8988T (cell line): ENCODE results near the gene TRPM2.
"Not testable (repeated sequence)": the region's sequence is repeated elsewhere in the genome, so short reads cannot be mapped to it uniquely, and the experiment has no call there.

Experiments
- DNase-seq: peaks from one replicate; pipeline ENCODE4 v3.0.0; 2011

The TRPM2 gene

GRCh38 chr21:44356160-44356559, 2.7 kb downstream of the TRPM2 start:
- DNase-seq, result no peak

DNA sequence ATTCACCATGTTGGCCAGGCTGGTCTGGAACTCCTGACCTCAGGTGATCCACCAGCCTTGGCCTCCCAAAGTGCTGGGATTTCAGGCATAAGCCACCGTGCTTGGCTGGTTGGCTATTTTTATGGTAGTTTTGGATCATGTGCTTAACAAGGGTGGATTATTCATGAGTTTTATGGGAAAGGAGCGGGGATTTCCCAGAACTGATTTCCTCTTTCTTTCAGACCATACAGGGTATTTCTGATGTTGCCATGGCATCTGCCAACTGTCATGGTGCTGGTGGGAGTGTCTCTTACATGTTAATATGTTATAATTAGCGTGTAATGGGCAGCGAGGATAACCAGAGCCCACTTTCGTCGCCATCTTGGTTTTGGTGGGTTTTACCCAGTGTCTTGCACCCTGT, 3.2 kb downstream of the TRPM2 start:
- DNase-seq, result no peak

DNA sequence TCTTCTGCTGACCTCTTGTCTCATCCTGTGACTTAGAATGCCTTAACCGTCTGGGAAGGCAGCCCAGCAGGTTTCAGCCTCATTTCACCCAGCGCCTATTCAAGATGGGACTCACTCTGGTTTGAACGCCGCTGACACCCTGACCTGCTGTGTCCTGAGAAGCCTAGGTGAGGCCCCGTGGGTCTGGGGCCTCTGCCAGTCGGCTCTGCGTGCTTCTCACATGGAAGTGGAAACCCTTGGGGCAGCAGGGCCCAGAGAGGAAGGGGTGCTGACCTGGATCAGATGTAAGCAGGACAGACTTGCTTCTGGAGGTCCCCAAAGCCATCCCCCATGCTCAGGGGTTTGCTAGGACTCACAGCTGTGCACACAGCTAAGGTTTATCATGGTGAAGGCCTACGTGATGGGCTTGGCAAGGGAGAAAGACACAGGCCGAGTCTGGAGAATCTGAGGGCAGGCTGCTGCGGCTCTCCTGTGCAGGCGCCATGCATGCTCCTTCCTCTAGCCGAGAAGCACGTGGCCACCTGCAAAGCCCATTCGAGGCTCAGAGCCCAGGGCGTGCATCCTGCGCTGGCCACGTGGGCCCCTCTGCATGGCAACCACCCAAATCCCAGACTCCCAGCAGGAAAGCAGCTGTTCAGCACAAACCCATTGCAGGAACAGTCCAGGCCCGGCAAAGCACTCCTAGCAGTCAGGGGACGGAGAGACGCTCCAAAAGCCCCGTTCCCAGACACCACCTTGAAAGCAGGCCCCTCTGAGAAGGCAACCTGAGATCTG, 3.8 kb downstream of the TRPM2 start:
- no peak for DNase-seq

DNA sequence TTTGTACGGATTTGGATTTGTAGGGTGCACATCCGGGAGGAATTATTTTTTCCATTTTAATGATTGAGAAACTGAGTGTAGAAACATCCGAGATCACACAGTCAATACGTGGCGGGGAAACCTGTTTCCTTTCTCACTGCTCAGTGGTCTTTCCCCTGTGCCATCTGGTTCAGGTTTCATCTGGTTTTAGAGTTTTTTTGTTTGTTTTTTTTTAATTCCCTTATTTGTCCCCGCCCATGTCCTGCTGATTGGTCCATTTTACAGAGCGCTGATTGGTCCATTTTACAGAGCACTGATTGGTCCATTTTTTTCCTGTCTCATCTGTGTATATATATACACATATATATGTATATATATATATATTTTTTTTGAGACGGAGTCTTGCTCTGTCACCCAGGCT, 6.0 kb downstream of the TRPM2 start:
- DNase-seq, result no peak

GRCh38 chr21:44360159-44360558, 6.7 kb downstream of the TRPM2 start:
- no peak for DNase-seq

- not testable (repeated sequence) for DNase-seq
Measured at GRCh38 chr21:44361903-44362302, 8.5 kb downstream of the TRPM2 start.

DNA sequence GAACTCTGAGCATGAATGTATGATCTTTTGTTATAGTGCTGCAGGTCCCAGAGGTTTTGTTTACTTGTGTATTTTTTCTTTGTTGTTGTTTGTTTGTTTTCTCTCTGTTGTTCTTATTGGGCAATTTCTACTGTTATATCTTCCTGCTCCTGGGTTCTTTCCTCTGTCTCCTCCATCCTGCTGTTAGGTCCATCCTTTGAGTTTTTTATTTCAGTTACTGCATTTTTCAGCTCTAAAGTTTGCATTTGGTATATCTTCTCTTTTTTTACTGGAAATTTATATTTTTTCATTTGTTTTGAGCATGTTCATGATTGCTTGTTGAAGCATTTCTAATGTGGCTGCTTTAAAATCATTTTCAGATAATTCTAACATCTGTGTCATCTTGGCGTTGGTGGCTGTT, 9.9 kb downstream of the TRPM2 start:
- no peak for DNase-seq

- no peak for DNase-seq
Measured at GRCh38 chr21:44364151-44365053, 11.0 kb downstream of the TRPM2 start.

DNA sequence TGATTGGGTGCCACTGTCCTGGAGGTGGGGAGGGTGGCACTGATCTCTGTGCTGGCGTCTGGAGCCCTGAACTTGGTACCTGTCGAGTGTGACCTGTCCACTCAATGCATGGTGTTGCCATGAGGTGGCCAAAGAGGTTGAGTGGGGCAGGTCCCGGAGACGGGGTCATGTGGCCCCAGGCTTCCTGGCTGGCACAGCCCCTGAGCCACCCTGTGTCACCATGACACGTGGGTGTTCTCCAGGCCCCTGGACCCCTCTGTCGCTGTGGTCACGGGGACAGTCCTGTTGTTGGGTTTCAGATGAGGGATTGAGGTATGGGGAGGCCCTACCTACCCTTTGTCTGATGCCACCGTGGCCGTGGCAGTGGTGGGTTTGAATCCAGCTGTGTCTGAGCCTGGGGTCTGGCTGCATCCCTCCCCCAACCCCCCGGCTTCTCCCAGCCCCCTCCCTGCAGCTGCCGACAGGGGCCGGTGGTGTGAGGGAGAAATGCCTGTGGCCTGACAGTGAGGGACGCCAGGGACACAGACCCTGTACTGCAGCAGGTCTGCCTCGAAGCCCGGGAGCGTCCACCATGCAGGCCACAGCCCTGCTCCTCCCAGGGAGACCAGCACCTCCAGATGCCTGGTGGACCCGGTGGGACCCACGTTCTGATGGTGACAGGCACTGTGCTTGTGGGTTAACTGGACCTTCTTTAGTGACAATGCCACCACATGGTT, 12.0 kb downstream of the TRPM2 start:
- no peak for DNase-seq

- no peak for DNase-seq
Measured at GRCh38 chr21:44365967-44366585, 12.7 kb downstream of the TRPM2 start.

DNA sequence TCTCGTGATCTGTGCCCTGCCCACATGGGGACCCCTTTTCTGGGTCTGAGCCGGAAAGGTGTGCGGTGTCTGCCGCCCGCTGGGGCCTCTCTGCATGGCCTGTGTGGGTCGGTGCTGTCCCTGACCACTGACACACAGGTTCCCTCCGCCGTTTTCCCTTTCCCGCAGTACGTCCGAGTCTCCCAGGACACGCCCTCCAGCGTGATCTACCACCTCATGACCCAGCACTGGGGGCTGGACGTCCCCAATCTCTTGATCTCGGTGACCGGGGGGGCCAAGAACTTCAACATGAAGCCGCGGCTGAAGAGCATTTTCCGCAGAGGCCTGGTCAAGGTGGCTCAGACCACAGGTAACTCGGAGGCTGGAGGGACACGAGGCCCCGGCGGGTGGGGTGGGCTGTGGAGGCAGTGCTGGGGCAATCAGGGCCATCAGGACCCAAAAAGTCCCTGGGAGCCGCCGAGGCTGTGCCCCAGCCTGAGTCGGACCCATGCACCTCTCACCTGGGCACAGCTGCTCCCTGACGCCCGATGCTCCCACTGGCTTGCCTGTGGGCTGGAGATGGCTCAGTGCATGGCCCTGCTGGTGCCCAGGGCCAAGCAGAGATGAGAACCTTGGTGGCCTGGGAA, 13.3 kb downstream of the TRPM2 start:
- DNase-seq, result no peak

DNA sequence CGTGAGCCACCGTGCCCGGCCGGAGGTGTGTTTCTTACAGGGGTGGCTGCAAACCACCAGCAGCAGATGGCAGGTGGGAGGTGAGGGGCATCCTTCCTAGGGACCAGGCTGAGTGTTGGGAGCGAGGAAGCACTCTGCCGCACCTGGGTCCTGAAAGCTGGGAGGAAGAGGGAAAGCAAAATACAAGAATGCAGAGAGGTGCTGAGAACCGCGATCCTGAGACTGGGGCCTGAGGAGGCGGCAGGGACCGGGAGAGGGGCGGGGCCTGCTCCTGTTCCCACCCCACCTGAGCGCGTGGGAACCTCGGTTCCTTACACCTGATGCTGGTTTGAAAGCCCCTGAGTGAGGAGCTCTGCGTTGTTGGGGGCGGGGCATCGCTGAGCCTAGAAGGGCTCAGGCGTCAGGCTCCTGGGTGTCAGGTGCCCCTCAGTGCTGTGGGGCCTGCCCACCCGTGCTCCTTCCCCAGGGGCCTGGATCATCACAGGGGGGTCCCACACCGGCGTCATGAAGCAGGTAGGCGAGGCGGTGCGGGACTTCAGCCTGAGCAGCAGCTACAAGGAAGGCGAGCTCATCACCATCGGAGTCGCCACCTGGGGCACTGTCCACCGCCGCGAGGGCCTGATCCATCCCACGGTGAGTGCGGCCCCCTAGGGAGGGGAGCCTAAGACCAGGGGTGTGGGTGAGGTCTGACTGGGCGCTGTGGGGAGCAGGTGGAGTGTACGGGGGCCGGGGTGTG, 15.5 kb downstream of the TRPM2 start:
- no peak for DNase-seq

GRCh38 chr21:44370027-44370735, 16.8 kb downstream of the TRPM2 start:
- DNase-seq, result no peak

- no peak for DNase-seq
Measured at GRCh38 chr21:44370786-44371410, 17.5 kb downstream of the TRPM2 start.

- DNase-seq, result no peak
Measured at GRCh38 chr21:44371596-44371995, 18.2 kb downstream of the TRPM2 start.

GRCh38 chr21:44372616-44373015, 19.2 kb downstream of the TRPM2 start:
- DNase-seq, result no peak

GRCh38 chr21:44374601-44375280, 21.3 kb downstream of the TRPM2 start:
- DNase-seq, result no peak

DNA sequence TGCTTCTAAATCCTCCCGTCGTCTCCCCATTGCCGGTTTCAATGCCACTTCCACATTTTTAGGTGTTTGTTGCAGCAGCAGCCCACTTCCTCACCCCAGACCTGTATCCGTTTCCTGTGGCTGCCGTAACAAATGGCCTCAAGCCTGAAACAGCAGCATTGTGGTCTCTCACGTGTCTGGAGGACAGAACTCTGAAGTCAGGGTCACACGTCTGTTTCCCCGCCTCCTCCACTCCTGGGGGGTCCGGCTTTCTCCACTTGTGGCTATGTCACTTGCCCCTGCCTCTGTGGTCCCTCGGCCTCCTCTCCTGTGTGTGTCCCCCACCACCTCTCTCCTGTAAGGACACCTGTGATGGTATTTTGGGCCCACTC, 21.8 kb downstream of the TRPM2 start:
- no peak for DNase-seq

GRCh38 chr21:44375761-44376241, 22.4 kb downstream of the TRPM2 start:
- DNase-seq, result no peak

- DNase-seq, result no peak
Measured at GRCh38 chr21:44376606-44377005, 23.2 kb downstream of the TRPM2 start.
